HG03571 (cell line): ENCODE data around the gene PLXNA4.

Experiments used
- ATAC-seq: cut with Tn5 transposase; IDR thresholded peaks from one replicate; pipeline ENCODE4 v1.9.1; 2021; ENCODE audit not compliant: unreplicated experiment

Gene PLXNA4

DNA sequence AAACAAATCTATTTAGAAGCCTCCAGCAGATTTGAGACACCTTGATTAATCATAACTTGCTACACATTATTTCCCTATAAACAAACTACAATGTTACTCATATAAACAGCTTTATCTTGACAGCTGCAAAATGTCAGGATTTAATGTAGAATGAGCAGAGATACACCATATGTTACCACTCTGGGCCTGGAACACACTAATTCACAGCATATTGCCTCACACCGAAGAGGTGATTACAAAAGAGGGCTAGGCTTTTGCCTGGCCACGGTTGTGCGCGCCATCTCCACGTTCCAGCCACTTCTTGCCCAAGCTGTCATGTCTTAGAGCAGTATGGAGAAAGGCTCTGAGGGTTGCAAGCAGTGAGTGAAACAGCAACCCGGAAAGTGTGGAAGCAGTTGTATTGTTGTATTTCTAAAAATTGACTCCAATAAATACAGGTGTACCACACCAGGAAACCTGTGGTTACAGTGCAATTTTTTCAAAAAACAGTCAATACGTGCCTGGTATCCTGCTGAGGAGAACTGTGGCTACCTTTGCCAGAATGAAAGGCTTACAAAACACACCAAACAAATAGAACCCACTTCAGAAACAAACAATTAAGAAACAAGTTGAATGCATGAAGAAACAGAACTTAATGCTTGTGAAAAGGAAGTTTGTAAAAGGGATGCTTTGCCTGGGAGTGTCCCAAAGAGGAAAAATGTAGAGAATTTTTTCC lies 498.1 kb downstream of the PLXNA4 start:
- ATAC-seq, result no peak

DNA sequence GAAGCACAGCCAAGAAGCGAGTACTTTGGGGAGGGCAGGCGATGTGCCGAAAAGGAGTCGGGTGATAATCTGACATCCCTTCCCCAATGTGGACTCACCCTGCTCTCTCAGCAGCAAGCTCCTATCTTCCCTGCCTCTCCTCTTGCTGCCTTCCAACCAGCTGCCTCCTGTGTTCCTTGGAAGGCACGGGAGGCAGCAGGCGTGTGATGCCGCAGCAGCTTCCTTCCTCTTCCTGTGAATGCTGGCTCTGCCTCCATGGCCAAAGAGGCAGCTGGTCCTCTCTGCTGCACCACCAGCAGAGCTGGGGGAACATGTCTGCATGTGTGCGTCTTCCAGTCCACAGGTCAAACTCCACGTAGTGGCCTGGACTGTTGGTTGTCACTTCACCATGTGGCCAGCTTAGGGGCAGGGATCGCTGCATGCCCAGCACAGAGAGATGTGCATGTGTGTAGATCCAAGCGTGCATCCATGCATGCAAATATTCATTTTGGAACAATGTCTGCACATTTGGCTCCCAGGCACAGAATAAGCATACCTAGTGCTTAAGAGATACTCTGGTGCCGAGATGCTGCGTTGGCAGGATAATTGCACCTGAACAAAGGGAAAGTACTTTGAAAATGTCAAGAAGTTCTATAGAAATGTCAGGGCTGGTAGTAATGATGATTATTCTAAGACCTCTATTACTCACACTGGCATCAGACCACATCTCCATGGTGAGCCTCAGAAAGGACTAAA lies 499.8 kb downstream of the PLXNA4 start:
- ATAC-seq, result no peak

DNA sequence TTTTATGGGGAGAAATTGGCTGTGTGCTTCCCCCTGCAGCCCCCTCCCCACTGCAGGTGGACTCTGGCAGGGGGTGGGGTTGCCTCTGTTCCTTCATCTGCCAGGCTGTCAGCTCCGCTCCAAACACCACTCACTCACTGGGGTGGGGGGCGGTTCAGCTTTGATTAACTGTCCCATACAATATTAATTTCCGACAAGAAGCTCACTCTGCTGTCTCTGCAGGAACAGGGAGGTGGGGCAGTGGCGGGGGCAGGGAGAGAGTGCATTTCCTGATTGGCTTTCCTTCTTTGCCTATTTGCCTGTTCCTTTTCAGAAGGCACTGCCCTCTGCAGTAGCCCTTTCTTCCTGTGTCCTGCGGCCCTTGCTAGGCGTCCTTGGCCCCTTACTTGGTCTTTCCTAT lies 500.8 kb downstream of the PLXNA4 start:
- no peak for ATAC-seq

DNA sequence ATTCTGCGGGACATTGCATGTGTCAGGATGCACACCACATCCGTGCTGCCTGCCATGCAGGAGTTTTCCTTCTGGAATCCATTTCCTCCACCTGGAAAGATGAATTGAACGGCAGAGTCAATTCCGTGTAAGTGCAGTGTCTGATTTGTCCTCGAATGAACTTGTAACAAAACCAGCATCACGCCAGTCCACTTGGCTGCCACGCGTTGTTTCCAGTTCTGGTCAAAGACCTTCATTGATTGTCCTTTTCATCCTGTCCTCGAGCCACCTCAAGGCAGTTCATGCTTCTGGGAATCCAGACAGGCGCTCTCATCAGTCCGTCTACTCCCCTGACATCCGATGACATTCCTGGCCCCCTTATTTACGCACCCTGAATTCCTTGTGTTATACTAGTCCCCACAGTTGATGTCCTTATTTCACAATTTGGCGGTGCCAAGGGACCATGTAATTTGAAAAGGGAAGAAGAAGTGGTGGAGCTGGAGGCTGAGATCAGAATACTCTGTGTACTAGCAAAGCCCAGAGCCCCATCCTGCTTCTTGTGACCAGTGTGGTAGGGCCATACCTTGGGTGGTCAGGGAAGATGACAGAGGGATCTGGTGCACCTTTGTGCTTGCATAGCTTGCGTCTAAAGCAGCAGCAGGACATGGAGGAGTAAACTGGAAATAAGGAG lies 502.2 kb downstream of the PLXNA4 start:
- no peak for ATAC-seq
